Endothelial cell of umbilical vein (primary cell): ENCODE data around the gene IL24. TPM values are rescaled to one million over a fixed set of nuclear protein-coding genes. Genes with fewer than 3 reads are reported as not detected.

Experiments used
- BruUV-seq: library from RNA; stranded (reverse); fragments of 400-500 nt; replicated peaks from 2 replicates; lab custom pipeline; 2021; lab: Mats Ljungman, UMichigan
- CTCF ChIA-PET: fragments of 300-600, 350-600 bp; sonication (Branson Sonifier 250); formaldehyde crosslinking; loops from one replicate; lab custom pipeline; 2021; ENCODE audit warnings: antibody characterized with exemption, inconsistent platforms; lab: Charles Lee
- POLR2A ChIA-PET: fragments of 300-600, 350-600 bp; sonication (Branson Sonifier 250); formaldehyde crosslinking; loops from one replicate; lab custom pipeline; 2021; ENCODE audit warnings: antibody characterized with exemption, inconsistent platforms; lab: Charles Lee
- DNase-seq: peaks from one replicate; pipeline ENCODE4 v3.0.0-alpha.2; 2011; ENCODE audit warnings: low read depth, low spot score
- FAIRE-seq: peaks from 2 replicates; lab custom pipeline; 2011; peaks lifted over from hg19 to GRCh38; lab: Jason Lieb, UNC
- H2AFZ ChIP-seq: 2 replicates; pipeline ENCODE4 v1.6.0; 2012; ENCODE audit warnings: low read depth, low read length, control low read depth, inconsistent platforms
- H3K27ac ChIP-seq: 2 replicates; pipeline ENCODE4 v1.5.1; 2011; ENCODE audit warnings: low read depth, mild to moderate bottlenecking, control low read depth, low read length, moderate library complexity; ENCODE audit not compliant: insufficient read depth
- H3K27me3 ChIP-seq, 2 experiments: 2 replicates each; pipeline versions ENCODE4 v1.6.0 to v1.6.1; 2011; ENCODE audit warnings: low read length in 2 of 2, mixed read lengths in 1 of 2; ENCODE audit not compliant: control insufficient read depth in 2 of 2, insufficient read depth in 2 of 2
- H3K36me3 ChIP-seq, 2 experiments: 2 replicates in 1 of 2; 3 replicates in 1 of 2; pipeline ENCODE4 v1.5.1; 2011; ENCODE audit warnings: low read length in 2 of 2, mild to moderate bottlenecking in 1 of 2, moderate library complexity in 1 of 2; ENCODE audit not compliant: control insufficient read depth in 2 of 2, insufficient read depth in 2 of 2; ENCODE audit errors: extremely low read depth in 1 of 2
- H3K4me1 ChIP-seq: 3 replicates; pipeline ENCODE4 v1.5.1; 2011; ENCODE audit warnings: mild to moderate bottlenecking, low read length; ENCODE audit not compliant: control insufficient read depth, insufficient read depth; ENCODE audit errors: extremely low read depth
- H3K4me2 ChIP-seq: 2 replicates; pipeline ENCODE4 v1.6.1; 2011; ENCODE audit warnings: low read length, control low read depth, mixed read lengths; ENCODE audit not compliant: insufficient read depth
- H3K4me3 ChIP-seq, 3 experiments: fragments of 200-600 bp in 1 of 3; sonication (generic), shearing (Covaris generic) in 1 of 3; replicated peaks in 1 of 3; 2 replicates each; pipeline ENCODE4 v1.5.1; 2011 to 2016; ENCODE audit warnings: control low read depth in 3 of 3, low read length in 3 of 3, mild to moderate bottlenecking in 2 of 3, inconsistent platforms in 1 of 3, low read depth in 1 of 3, moderate library complexity in 1 of 3; ENCODE audit not compliant: insufficient read depth in 1 of 3
- H3K79me2 ChIP-seq: 2 replicates; pipeline ENCODE4 v1.6.0; 2012; ENCODE audit warnings: low read length, inconsistent platforms; ENCODE audit not compliant: control insufficient read depth, insufficient read depth
- H3K9ac ChIP-seq: replicated peaks from 2 replicates; pipeline ENCODE3; 2011; ENCODE audit warnings: low read length, control low read depth; ENCODE audit not compliant: insufficient read depth; ENCODE audit errors: extremely low read depth
- H3K9me1 ChIP-seq: replicated peaks from 3 replicates; pipeline ENCODE4 v1.6.0; 2011; ENCODE audit warnings: mild to moderate bottlenecking, low read length; ENCODE audit not compliant: control insufficient read depth, insufficient read depth; ENCODE audit errors: extremely low read depth
- H3K9me3 ChIP-seq: replicated peaks from 2 replicates; pipeline ENCODE4 v1.5.1; 2012; ENCODE audit warnings: low read length, inconsistent platforms; ENCODE audit not compliant: control insufficient read depth, insufficient read depth
- H4K20me1 ChIP-seq: replicated peaks from 2 replicates; pipeline ENCODE3; 2011; ENCODE audit warnings: mild to moderate bottlenecking, low read length; ENCODE audit not compliant: control insufficient read depth, insufficient read depth; ENCODE audit errors: extremely low read depth
- EZH2 ChIP-seq: IDR thresholded peaks from 2 replicates; pipeline ENCODE4 v1.6.1; 2012; ENCODE audit warnings: borderline replicate concordance, low read depth, mild to moderate bottlenecking, moderate library complexity, low read length, inconsistent platforms; ENCODE audit not compliant: severe bottlenecking
- FOS ChIP-seq: IDR thresholded peaks from 2 replicates; pipeline ENCODE4 v1.6.1; 2011; ENCODE audit warnings: mild to moderate bottlenecking, low read length, moderate library complexity, borderline replicate concordance; ENCODE audit not compliant: insufficient read depth
- GATA2 ChIP-seq: IDR thresholded peaks from 2 replicates; pipeline ENCODE4 v1.7.0; 2011; ENCODE audit warnings: low read depth, mild to moderate bottlenecking, moderate library complexity, mixed read lengths, low read length; ENCODE audit not compliant: insufficient read length, insufficient read depth
- JUN ChIP-seq: IDR thresholded peaks from 2 replicates; pipeline ENCODE4 v1.6.1; 2011; ENCODE audit warnings: borderline replicate concordance, low read depth; ENCODE audit not compliant: insufficient read length, insufficient read depth
- MYC ChIP-seq: IDR thresholded peaks from one replicate; pipeline ENCODE4 v1.6.1; 2011; ENCODE audit warnings: mild to moderate bottlenecking, low read depth, low read length
- POLR2A ChIP-seq: IDR thresholded peaks from 2 replicates; pipeline ENCODE4 v1.6.1; 2012; ENCODE audit warnings: low read depth, mild to moderate bottlenecking, control low read depth, low read length
- POLR2AphosphoS5 ChIP-seq: IDR thresholded peaks from 2 replicates; pipeline ENCODE4 v1.6.1; 2012; ENCODE audit warnings: low read depth, mild to moderate bottlenecking, control low read depth, low read length, moderate library complexity; ENCODE audit not compliant: insufficient read depth
- dilution Hi-C: fragments of 300-500 bp; cut with MboI; formaldehyde crosslinking; loops from one replicate; pipeline ENCODE4 v1.15.0; 2019; ENCODE audit warnings: low sequenced_read_pairs; ENCODE audit not compliant: extremely low pct_ligation_motif_present
- intact Hi-C: fragments of 100-400 bp; cut with micrococcal nuclease; formaldehyde crosslinking; loops from one replicate; pipeline ENCODE4 v1.10.0; 2022
- polyA plus RNA-seq, 4 experiments: library from polyadenylated mRNA; depleted of rRNA in 3 of 4; stranded (reverse) in 3 of 4; unstranded in 1 of 4; fragments of >200 nt; gene quantifications; 2 replicates each; pipeline versions ENCODE4 v1.2.1 to v1.2.3, GENCODE V29; 2011 to 2012; ENCODE audit warnings: missing spikeins in 1 of 4
- total RNA-seq: library from RNA; stranded (reverse); gene quantifications from 2 replicates; pipeline ENCODE4 v1.2.3, GENCODE V29; 2021
- TF ChIP-seq, protein P1 (sequence below), 2 donors: IDR thresholded peaks; 1 replicate in 1 of 2; 2 replicates in 1 of 2; pipeline ENCODE4 v1.5.1; 2011; ENCODE audit warnings: low read length in 2 of 2, mild to moderate bottlenecking in 2 of 2, moderate library complexity in 2 of 2, control low read depth in 1 of 2, inconsistent platforms in 1 of 2, low read depth in 1 of 2; ENCODE audit not compliant: insufficient read depth in 1 of 2; ENCODE audit errors: extremely low read depth in 1 of 2

IL24 gene
- total and polyA plus RNA-seq, 2 donors (not counting 3 experiments of a cell fraction or from before 2014, with no cell fraction given) = not detected

DNA sequence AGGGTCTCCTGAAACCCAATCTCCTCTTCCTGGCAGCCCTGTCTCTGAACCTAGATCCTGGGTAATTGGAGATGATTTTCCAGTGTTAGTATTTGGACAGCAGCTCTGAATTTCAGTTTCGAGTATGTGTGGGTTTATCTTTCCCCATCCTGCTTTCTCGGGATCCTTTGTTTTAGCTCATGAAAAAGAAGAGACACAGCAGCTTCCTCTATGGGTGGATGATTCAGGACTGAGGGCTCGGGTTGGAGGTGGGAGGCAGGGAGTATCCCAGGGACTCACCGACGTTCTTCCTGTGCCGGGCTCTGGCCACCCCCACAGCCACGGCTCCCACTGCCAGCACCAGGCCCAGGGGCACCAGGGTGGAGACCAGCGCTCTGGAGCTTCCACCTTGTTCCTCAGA is 34.9 kb downstream of the IL24 start:
- CTCF ChIA-PET = interaction anchor here (1.1 kb wide), 1 partner anchor 19 kb away, joined by 3 read pairs; no protein-coding TSS in a partner anchor
- dilution Hi-C loops = no loop called here

More for the DNA sequence above, 34.9 kb downstream of the IL24 start:
- DNase-seq (no peak), FAIRE-seq (no peak)
- intact Hi-C loops = no loop called here
- Histone ChIP-seq H3K4me1 (no peaks in the 10 kb centered on the region), H3K79me2 (no peaks in the 10 kb centered on the region), H3K9me1 (no peaks in the 10 kb centered on the region), H2AFZ (no peak overlapping the region), H3K9me3 (no peaks in the 10 kb centered on the region), H3K27me3 (no peaks in the 10 kb centered on the region), H3K36me3 (no peaks in the 10 kb centered on the region), H3K4me2 (no peak overlapping the region), H4K20me1 (no peaks in the 10 kb centered on the region), H3K9ac (no peak overlapping the region), H3K4me3 (no peak overlapping the region), H3K27ac (no peak overlapping the region)
- TF ChIP-seq MYC (no peak), GATA2 (no peak), POLR2AphosphoS5 (no peak), JUN (no peak), EZH2 (no peak), POLR2A (no peak), FOS (no peak)
- TF ChIP-seq, protein P1, sequence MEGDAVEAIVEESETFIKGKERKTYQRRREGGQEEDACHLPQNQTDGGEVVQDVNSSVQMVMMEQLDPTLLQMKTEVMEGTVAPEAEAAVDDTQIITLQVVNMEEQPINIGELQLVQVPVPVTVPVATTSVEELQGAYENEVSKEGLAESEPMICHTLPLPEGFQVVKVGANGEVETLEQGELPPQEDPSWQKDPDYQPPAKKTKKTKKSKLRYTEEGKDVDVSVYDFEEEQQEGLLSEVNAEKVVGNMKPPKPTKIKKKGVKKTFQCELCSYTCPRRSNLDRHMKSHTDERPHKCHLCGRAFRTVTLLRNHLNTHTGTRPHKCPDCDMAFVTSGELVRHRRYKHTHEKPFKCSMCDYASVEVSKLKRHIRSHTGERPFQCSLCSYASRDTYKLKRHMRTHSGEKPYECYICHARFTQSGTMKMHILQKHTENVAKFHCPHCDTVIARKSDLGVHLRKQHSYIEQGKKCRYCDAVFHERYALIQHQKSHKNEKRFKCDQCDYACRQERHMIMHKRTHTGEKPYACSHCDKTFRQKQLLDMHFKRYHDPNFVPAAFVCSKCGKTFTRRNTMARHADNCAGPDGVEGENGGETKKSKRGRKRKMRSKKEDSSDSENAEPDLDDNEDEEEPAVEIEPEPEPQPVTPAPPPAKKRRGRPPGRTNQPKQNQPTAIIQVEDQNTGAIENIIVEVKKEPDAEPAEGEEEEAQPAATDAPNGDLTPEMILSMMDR (IDR thresholded peaks at IDR 0.05; ENCODE audit: extremely low read depth in 1 of 2, insufficient read depth in 1 of 2, low read depth in 1 of 2, low read length in 2 of 2) = no peak
- POLR2A ChIA-PET = no interaction called here
- no TSS peak for BruUV-seq
